GM12878 (cell line): Measurements from ENCODE around the gene UBE2L5. TPM values are rescaled to one million over a fixed set of nuclear protein-coding genes. Genes with fewer than 3 reads are reported as not detected.
A peak's percentile ranks its signal among the peaks of the same experiment; 100 is the strongest.

Experiments used
- ATAC-seq: fragments of 200-7000 bp; cut with Tn5 transposase; 3 replicates; pipeline ENCODE4 v1.9.1; 2020; ENCODE audit warnings: mild to moderate bottlenecking, moderate library complexity
- BruUV-seq: library from RNA; stranded (reverse); fragments of 400-500 nt; replicated peaks from 2 replicates; lab custom pipeline; 2021; lab: Mats Ljungman, UMichigan
- CTCF ChIA-PET: fragments of 300-600 bp; sonication (Branson Sonifier 250); formaldehyde crosslinking; extraction: SDS; loops from one replicate; lab custom pipeline; 2021; ENCODE audit warnings: inconsistent platforms; lab: Yijun Ruan, JAX
- POLR2A ChIA-PET: fragments of 350-600 bp; formaldehyde crosslinking; extraction: SDS; loops from one replicate; lab custom pipeline; 2021; ENCODE audit warnings: inconsistent platforms; lab: Charles Lee
- RAD21 ChIA-PET: fragments of 300-600 bp; sonication (Branson Sonifier 250); formaldehyde crosslinking; loops from one replicate; lab custom pipeline; 2023; ENCODE audit warnings: antibody characterized with exemption; ENCODE audit not compliant: unreplicated experiment; lab: Charles Lee
- SMC1A ChIA-PET: fragments of 300-600 bp; sonication (Branson Sonifier 250); formaldehyde crosslinking; loops from one replicate; lab custom pipeline; 2023; ENCODE audit not compliant: unreplicated experiment, uncharacterized antibody; lab: Charles Lee
- DNase-seq: peaks from one replicate; pipeline ENCODE4 v3.0.0-alpha.2; 2011; ENCODE audit warnings: low read depth, low spot score
- FAIRE-seq: peaks from 3 replicates; lab custom pipeline; 2011; peaks lifted over from hg19 to GRCh38; lab: Jason Lieb, UNC
- H2AFZ ChIP-seq: 2 replicates; pipeline ENCODE4 v1.6.0; 2011; ENCODE audit warnings: low read depth, low read length, control low read depth; ENCODE audit not compliant: control insufficient read depth
- H3K27ac ChIP-seq: 2 replicates; pipeline ENCODE4 v1.5.1; 2011; ENCODE audit warnings: control low read depth; ENCODE audit not compliant: control insufficient read depth, insufficient read depth
- H3K27me3 ChIP-seq, 2 experiments: replicated peaks in 1 of 2; 2 replicates each; pipeline versions ENCODE4 v1.6.0 to v1.6.1; 2011; ENCODE audit warnings: low read length in 1 of 2; ENCODE audit not compliant: control insufficient read depth in 2 of 2, insufficient read depth in 2 of 2
- H3K36me3 ChIP-seq, 2 experiments: 2 replicates each; pipeline ENCODE4 v1.5.1; 2011; ENCODE audit warnings: low read length in 1 of 2; ENCODE audit not compliant: control insufficient read depth in 2 of 2, insufficient read depth in 2 of 2
- H3K4me1 ChIP-seq: 2 replicates; pipeline ENCODE4 v1.6.1; 2011; ENCODE audit warnings: mild to moderate bottlenecking, low read length, moderate library complexity, mixed read lengths; ENCODE audit not compliant: control insufficient read depth, insufficient read depth
- H3K4me2 ChIP-seq: 2 replicates; pipeline ENCODE4 v1.6.0; 2011; ENCODE audit warnings: control low read depth; ENCODE audit not compliant: control insufficient read depth, insufficient read depth
- H3K4me3 ChIP-seq: fragments of 200-600 bp; sonication (generic); 2 replicates; pipeline ENCODE4 v1.5.1; 2016
- H3K79me2 ChIP-seq: 2 replicates; pipeline ENCODE4 v1.6.0; 2011; ENCODE audit warnings: low read length; ENCODE audit not compliant: control insufficient read depth, insufficient read depth
- H3K9ac ChIP-seq: 2 replicates; pipeline ENCODE4 v1.8.0; 2011; ENCODE audit warnings: low read length, control low read depth, mixed read lengths; ENCODE audit not compliant: control insufficient read depth, insufficient read depth
- H3K9me3 ChIP-seq: replicated peaks from 3 replicates; pipeline ENCODE4 v1.5.1; 2011; ENCODE audit warnings: mild to moderate bottlenecking, low read length; ENCODE audit not compliant: control insufficient read depth, insufficient read depth
- H4K20me1 ChIP-seq: 2 replicates; pipeline ENCODE4 v1.6.0; 2011; ENCODE audit not compliant: control insufficient read depth, insufficient read depth
- DPF2 ChIP-seq: fragments of 450-650 bp; IDR thresholded peaks from 2 replicates; pipeline ENCODE4 v1.6.1; 2017; ENCODE audit warnings: mild to moderate bottlenecking
- GABPA ChIP-seq: IDR thresholded peaks from 2 replicates; pipeline ENCODE4 v1.6.1; 2014; ENCODE audit warnings: antibody characterized with exemption, low read depth, mild to moderate bottlenecking, inconsistent platforms
- IKZF2 ChIP-seq, 2 experiments: fragments of 450-650 bp; IDR thresholded peaks; 2 replicates each; pipeline ENCODE4 v1.6.1; 2017; ENCODE audit warnings: mild to moderate bottlenecking in 2 of 2, moderate library complexity in 2 of 2
- MEF2B ChIP-seq: fragments of 450-650 bp; IDR thresholded peaks from 2 replicates; pipeline ENCODE4 v1.6.1; 2018; ENCODE audit warnings: mild to moderate bottlenecking, moderate library complexity; ENCODE audit not compliant: partially characterized antibody, poor library complexity, severe bottlenecking
- MTA2 ChIP-seq: fragments of 450-650 bp; IDR thresholded peaks from 2 replicates; pipeline ENCODE4 v1.6.1; 2016; ENCODE audit warnings: low read depth, mild to moderate bottlenecking, moderate library complexity
- MXI1 ChIP-seq: fragments of 150-350 bp; IDR thresholded peaks from 2 replicates; pipeline ENCODE4 v1.6.1; 2011; ENCODE audit warnings: low read depth, mild to moderate bottlenecking, inconsistent platforms, low read length, improper control_type of control experiment
- NFIC ChIP-seq: IDR thresholded peaks from 2 replicates; pipeline ENCODE4 v1.6.1; 2012; ENCODE audit warnings: low read depth, mild to moderate bottlenecking, inconsistent platforms, low read length, moderate library complexity
- NFYB ChIP-seq: IDR thresholded peaks from 2 replicates; pipeline ENCODE4 v1.6.1; 2011; ENCODE audit warnings: low read depth, mild to moderate bottlenecking, low read length, improper control_type of control experiment, moderate library complexity; ENCODE audit not compliant: insufficient read depth
- RUNX3 ChIP-seq: IDR thresholded peaks from 2 replicates; pipeline ENCODE4 v1.6.1; 2012; ENCODE audit warnings: low read length, inconsistent platforms
- ZNF384 ChIP-seq: IDR thresholded peaks from 2 replicates; pipeline ENCODE4 v1.6.1; 2012; ENCODE audit warnings: low read depth, mild to moderate bottlenecking, low read length, improper control_type of control experiment, borderline replicate concordance
- WGBS: methylation state at CpG from one replicate; pipeline ENCODE4 v1.1.6; 2016; ENCODE audit warnings: low lambda C conversion rate; ENCODE audit not compliant: insufficient replicate concordance, insufficient coverage; ENCODE audit errors: missing lambda C conversion rate; 5-methylcytosine and 5-hydroxymethylcytosine counted together
- in situ Hi-C: fragments of 300-500 bp; cut with MboI; formaldehyde crosslinking; loops from 9 replicates; pipeline ENCODE4 v1.14.3; 2018; ENCODE audit warnings: mixed read lengths
- intact Hi-C: fragments of 100-400 bp; cut with micrococcal nuclease; formaldehyde crosslinking; loops from one replicate; pipeline ENCODE4 v1.14.2; 2022; ENCODE audit not compliant: unreplicated experiment
- polyA plus RNA-seq, 11 experiments: library from polyadenylated mRNA; depleted of rRNA in 4 of 11; unstranded in 6 of 11; stranded (reverse) in 5 of 11; fragments of >200 nt; fragmentation: Nextera tagmentation in 4 of 11; fragmentation: Illumina TruSeq in 1 of 11; extraction: Ambion mirVana in 4 of 11; extraction: Trizol in 1 of 11; gene quantifications; 1 replicate in 1 of 11; 2 replicates in 10 of 11; pipeline versions ENCODE4 v1.2.1 to v1.2.3, GENCODE V29; 2011 to 2016; ENCODE audit warnings: inconsistent platforms in 2 of 11, missing spikeins in 2 of 11, low read depth in 1 of 11
- total RNA-seq, 4 experiments: library from RNA; depleted of rRNA in 3 of 4; stranded (reverse); fragments of >200 nt in 3 of 4; fragmentation: Illumina TruSeq in 1 of 4; extraction: Trizol in 1 of 4; gene quantifications; 2 replicates each; pipeline versions ENCODE4 v1.2.1 to v1.2.3, GENCODE V29; 2013 to 2021
- TF ChIP-seq, protein P1 (sequence below): fragments of 450-650 bp; IDR thresholded peaks from 2 replicates; pipeline ENCODE4 v1.6.1; 2016; ENCODE audit warnings: mild to moderate bottlenecking
- TF ChIP-seq, protein P2 (sequence below): fragments of 450-650 bp; IDR thresholded peaks from 2 replicates; pipeline ENCODE4 v1.6.1; 2016; ENCODE audit warnings: mild to moderate bottlenecking

Gene UBE2L5
- total and polyA plus RNA-seq, 10 of the 15 experiments (the other 5 are each of a cell fraction or from before 2014, with no cell fraction given): 0.03 to 1.1 (median 0.19) TPM; not detected in 2

GRCh38 chr13:30413842-30414241 is 8.5 kb upstream of the UBE2L5 start:
- Histone ChIP-seq H3K4me3 (no peak overlapping the region), H3K79me2 (no peaks in the 10 kb centered on the region), H4K20me1 (no peaks in the 10 kb centered on the region), H3K4me2 (no peak overlapping the region), H3K27ac (no peak overlapping the region), H3K9ac (no peak overlapping the region), H3K27me3 (no peaks in the 10 kb centered on the region), H2AFZ (no peak overlapping the region), H3K36me3 (no peaks in the 10 kb centered on the region), H3K4me1 (peaks cover 15% of the 10 kb centered on the region; the same call in 1 of the 2 replicates), H3K9me3 (no peaks in the 10 kb centered on the region; the same call in 2 of the 3 replicates)
- no TSS peak for BruUV-seq
- TF ChIP-seq GABPA: no peak
- POLR2A ChIA-PET: interaction anchor here (0.8 to 1.8 kb wide), 3 partner anchors 9 to 20 kb away, joined by 4 to 7 read pairs (median 5); partner anchors contain the start of gene UBE2L5
- in situ Hi-C loops (no loop called here), intact Hi-C loops (no loop called here)
- FAIRE-seq (no peak), DNase-seq (no peak), ATAC-seq (no peak)
- SMC1A ChIA-PET: interaction anchor here (1.0 to 5.3 kb wide), 8 partner anchors 13 to 48 kb away, joined by 3 to 27 read pairs (median 6); no protein-coding TSS in a partner anchor
- CTCF ChIA-PET: interaction anchor here (1.0 to 1.4 kb wide), 3 partner anchors 17 to 42 kb away, joined by 3 to 6 read pairs (median 3); no protein-coding TSS in a partner anchor
- RAD21 ChIA-PET: interaction anchor here (0.9 to 1.3 kb wide), 5 partner anchors 13 to 32 kb away, joined by 3 to 4 read pairs (median 3); no protein-coding TSS in a partner anchor
- WGBS: 96% methylated on average over 2 of the region's 3 CpGs

- SMC1A ChIA-PET: interaction anchor here (0.8 to 6.9 kb wide), 8 partner anchors 11 to 44 kb away, joined by 3 to 73 read pairs (median 8); no protein-coding TSS in a partner anchor
- TF ChIP-seq MXI1: no peak
- peak; percentile 25; the same call in 1 of the 2 replicates for TF ChIP-seq NFIC
- TF ChIP-seq, protein P1, sequence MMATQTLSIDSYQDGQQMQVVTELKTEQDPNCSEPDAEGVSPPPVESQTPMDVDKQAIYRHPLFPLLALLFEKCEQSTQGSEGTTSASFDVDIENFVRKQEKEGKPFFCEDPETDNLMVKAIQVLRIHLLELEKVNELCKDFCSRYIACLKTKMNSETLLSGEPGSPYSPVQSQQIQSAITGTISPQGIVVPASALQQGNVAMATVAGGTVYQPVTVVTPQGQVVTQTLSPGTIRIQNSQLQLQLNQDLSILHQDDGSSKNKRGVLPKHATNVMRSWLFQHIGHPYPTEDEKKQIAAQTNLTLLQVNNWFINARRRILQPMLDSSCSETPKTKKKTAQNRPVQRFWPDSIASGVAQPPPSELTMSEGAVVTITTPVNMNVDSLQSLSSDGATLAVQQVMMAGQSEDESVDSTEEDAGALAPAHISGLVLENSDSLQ: 0 out of 2 replicates have a peak, but pooled peaks have one; percentile 13
- TF ChIP-seq, protein P2, sequence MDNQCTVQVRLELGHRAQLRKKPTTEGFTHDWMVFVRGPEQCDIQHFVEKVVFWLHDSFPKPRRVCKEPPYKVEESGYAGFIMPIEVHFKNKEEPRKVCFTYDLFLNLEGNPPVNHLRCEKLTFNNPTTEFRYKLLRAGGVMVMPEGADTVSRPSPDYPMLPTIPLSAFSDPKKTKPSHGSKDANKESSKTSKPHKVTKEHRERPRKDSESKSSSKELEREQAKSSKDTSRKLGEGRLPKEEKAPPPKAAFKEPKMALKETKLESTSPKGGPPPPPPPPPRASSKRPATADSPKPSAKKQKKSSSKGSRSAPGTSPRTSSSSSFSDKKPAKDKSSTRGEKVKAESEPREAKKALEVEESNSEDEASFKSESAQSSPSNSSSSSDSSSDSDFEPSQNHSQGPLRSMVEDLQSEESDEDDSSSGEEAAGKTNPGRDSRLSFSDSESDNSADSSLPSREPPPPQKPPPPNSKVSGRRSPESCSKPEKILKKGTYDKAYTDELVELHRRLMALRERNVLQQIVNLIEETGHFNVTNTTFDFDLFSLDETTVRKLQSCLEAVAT: 0 out of 2 replicates have a peak, but pooled peaks have one; percentile 19
- peak; percentile 31; the same call in 1 of the 2 replicates for TF ChIP-seq ZNF384
- peak; percentile 85 for TF ChIP-seq RUNX3
- TF ChIP-seq IKZF2 (IDR thresholded peaks at IDR 0.05): peak in 1 of 2 experiments; percentile 34; a peak in 2 of 4 replicates
- 0 out of 2 replicates have a peak, but pooled peaks have one; percentile 48 for TF ChIP-seq DPF2
- no peak for TF ChIP-seq NFYB
- TF ChIP-seq MTA2: peak; percentile 72
- TF ChIP-seq MEF2B: peak; percentile 17
Observed at GRCh38 chr13:30415430-30416030, 6.8 kb upstream of the UBE2L5 start.

More at GRCh38 chr13:30415430-30416030, 6.8 kb upstream of the UBE2L5 start:
- Histone ChIP-seq H3K4me2 (peak overlapping the region; percentile 65), H3K27ac (no peak overlapping the region), H3K79me2 (no peaks in the 10 kb centered on the region), H3K9ac (no peak overlapping the region), H3K4me3 (no peak overlapping the region; the same call in 1 of the 2 replicates), H2AFZ (peak overlapping the region; percentile 54), H3K27me3 (no peaks in the 10 kb centered on the region), H3K36me3 (no peaks in the 10 kb centered on the region), H3K9me3 (no peaks in the 10 kb centered on the region), H3K4me1 (peaks cover 15% of the 10 kb centered on the region; the same call in 1 of the 2 replicates), H4K20me1 (no peaks in the 10 kb centered on the region)
- no TSS peak for BruUV-seq
- DNase-seq: no peak
- CTCF ChIA-PET: interaction anchor here (1.0 to 1.1 kb wide), 2 partner anchors 8 to 192 kb away, joined by 3 read pairs; no protein-coding TSS in a partner anchor
- in situ Hi-C loops (no loop called here), intact Hi-C loops (no loop called here)
- FAIRE-seq: no peak
- 39% methylated on average over 3 of the region's 3 CpGs for WGBS
- peak; percentile 91 for ATAC-seq
- POLR2A ChIA-PET: interaction anchor here (0.6 to 1.8 kb wide), 6 partner anchors 10 to 158 kb away, joined by 3 to 6 read pairs (median 4); partner anchors contain the start of gene KATNAL1
- RAD21 ChIA-PET: interaction anchor here (0.9 to 2.0 kb wide), 4 partner anchors 19 to 50 kb away, joined by 3 to 10 read pairs (median 3); partner anchors contain the start of gene HMGB1
